Activated T-helper 17 cell treated with anti-CD3 and anti-CD28 coated beads, Interleukin-2, amount 50 U/mL, for 72 hours (primary cell): Measurements from ENCODE around the gene TNFSF10. TPM values are rescaled to one million over a fixed set of nuclear protein-coding genes. Genes with fewer than 3 reads are reported as not detected.
A peak's percentile ranks its signal among the peaks of the same experiment; 100 is the strongest.

Experiments
- ATAC-seq: fragments of 150-1000 bp; cut with Tn5 transposase; replicated peaks from 2 replicates; pipeline ENCODE4 v1.10.0; 2021; ENCODE audit warnings: mild to moderate bottlenecking, moderate library complexity
- H3K27ac Mint-ChIP-seq: one replicate; pipeline ENCODE4 v1.8.0; 2022; ENCODE audit warnings: mixed read lengths
- H3K27me3 Mint-ChIP-seq: one replicate; pipeline ENCODE4 v1.8.0; 2022; ENCODE audit warnings: mixed read lengths
- H3K36me3 Mint-ChIP-seq: one replicate; pipeline ENCODE4 v1.8.0; 2022; ENCODE audit warnings: low read depth, mild to moderate bottlenecking, mixed read lengths
- H3K4me1 Mint-ChIP-seq: one replicate; pipeline ENCODE4 v1.8.0; 2022; ENCODE audit warnings: mixed read lengths
- H3K4me3 Mint-ChIP-seq: one replicate; pipeline ENCODE4 v1.8.0; 2022; ENCODE audit warnings: mild to moderate bottlenecking, mixed read lengths
- H3K9me3 Mint-ChIP-seq: one replicate; pipeline ENCODE4 v1.8.0; 2022; ENCODE audit warnings: mixed read lengths
- total RNA-seq, 2 donors: library from RNA; stranded (reverse); gene quantifications; one replicate each; pipeline ENCODE4 v1.2.3, GENCODE V29; 2022

TNFSF10 gene
- total RNA-seq, 2 donors from 2014 or later: 33.6 to 36.1 TPM

- no peak for ATAC-seq
- Mint-ChIP-seq H3K27ac (no peak overlapping the region), H3K9me3 (no peaks in the 10 kb centered on the region), H3K4me1 (no peaks in the 10 kb centered on the region), H3K36me3 (no peaks in the 10 kb centered on the region), H3K27me3 (peaks cover 11% of the 10 kb centered on the region), H3K4me3 (no peak overlapping the region)
These were observed 52.6 kb downstream of the TNFSF10 start for GRCh38 chr3:172470588-172470987.

- no peak overlapping the region for H3K4me3 Mint-ChIP-seq
- no peaks in the 10 kb centered on the region for H3K36me3 Mint-ChIP-seq
- H3K9me3 Mint-ChIP-seq: no peaks in the 10 kb centered on the region
- H3K4me1 Mint-ChIP-seq: no peaks in the 10 kb centered on the region
- peak; percentile 24 for ATAC-seq
- H3K27ac Mint-ChIP-seq: no peak overlapping the region
- H3K27me3 Mint-ChIP-seq: peaks cover 11% of the 10 kb centered on the region
These were observed 55.9 kb downstream of the TNFSF10 start for GRCh38 chr3:172467170-172467824.

DNA sequence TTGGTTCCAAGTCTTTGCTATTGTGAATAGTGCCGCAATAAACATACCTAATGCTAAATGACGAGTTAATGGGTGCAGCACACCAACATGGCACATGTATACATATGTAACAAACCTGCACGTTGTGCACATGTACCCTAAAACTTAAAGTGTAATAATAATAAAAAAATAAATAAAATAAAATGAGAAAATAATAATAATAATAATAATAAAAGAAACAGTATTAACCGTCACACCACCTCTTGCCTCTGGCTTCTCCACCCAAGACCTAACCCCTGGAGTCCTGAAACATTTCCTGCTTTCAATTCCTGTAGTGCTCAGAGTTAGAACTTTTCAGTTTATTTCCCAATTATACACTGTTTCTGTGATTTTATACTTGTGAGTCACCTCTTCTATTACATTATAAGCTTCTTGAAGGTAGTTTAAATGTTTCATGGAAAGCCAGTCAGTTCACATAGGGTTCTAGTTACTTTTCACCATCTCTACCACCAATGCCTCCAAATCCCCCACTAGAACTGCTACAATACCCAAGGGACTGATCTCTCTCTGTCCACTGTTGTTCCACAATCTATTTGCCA lies 56.6 kb downstream of the TNFSF10 start:
- H3K4me3 Mint-ChIP-seq: no peak overlapping the region
- H3K36me3 Mint-ChIP-seq: no peaks in the 10 kb centered on the region
- H3K27ac Mint-ChIP-seq: no peak overlapping the region
- no peaks in the 10 kb centered on the region for H3K4me1 Mint-ChIP-seq
- H3K9me3 Mint-ChIP-seq: no peaks in the 10 kb centered on the region
- H3K27me3 Mint-ChIP-seq: peaks cover 11% of the 10 kb centered on the region
- ATAC-seq: no peak

DNA sequence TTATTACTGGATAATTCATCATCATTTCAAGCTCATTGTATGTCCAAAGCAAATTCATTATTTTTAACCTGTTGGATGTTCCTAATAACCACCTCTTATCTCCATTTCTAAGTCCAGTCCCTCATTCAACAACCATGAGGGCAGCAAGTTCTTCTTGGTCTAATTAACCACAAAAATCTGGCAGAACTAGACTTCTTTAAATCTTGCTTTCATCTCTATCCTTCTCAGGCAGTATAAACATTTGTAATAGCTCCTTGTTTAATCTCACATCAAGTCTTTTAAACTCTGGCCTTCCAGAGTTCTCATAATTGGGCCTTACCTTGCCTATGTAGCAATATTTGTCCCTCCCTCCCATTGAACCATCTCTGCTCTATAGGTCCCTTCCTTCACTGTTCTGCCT lies 57.9 kb downstream of the TNFSF10 start:
- peaks cover 8% of the 10 kb centered on the region for H3K27me3 Mint-ChIP-seq
- no peaks in the 10 kb centered on the region for H3K4me1 Mint-ChIP-seq
- H3K4me3 Mint-ChIP-seq: no peak overlapping the region
- H3K27ac Mint-ChIP-seq: no peak overlapping the region
- H3K9me3 Mint-ChIP-seq: no peaks in the 10 kb centered on the region
- H3K36me3 Mint-ChIP-seq: no peaks in the 10 kb centered on the region
- no peak for ATAC-seq

- Mint-ChIP-seq H3K27ac (no peak overlapping the region), H3K4me1 (no peaks in the 10 kb centered on the region)
- ATAC-seq: no peak
These were observed 58.9 kb downstream of the TNFSF10 start for GRCh38 chr3:172464306-172464705.

DNA sequence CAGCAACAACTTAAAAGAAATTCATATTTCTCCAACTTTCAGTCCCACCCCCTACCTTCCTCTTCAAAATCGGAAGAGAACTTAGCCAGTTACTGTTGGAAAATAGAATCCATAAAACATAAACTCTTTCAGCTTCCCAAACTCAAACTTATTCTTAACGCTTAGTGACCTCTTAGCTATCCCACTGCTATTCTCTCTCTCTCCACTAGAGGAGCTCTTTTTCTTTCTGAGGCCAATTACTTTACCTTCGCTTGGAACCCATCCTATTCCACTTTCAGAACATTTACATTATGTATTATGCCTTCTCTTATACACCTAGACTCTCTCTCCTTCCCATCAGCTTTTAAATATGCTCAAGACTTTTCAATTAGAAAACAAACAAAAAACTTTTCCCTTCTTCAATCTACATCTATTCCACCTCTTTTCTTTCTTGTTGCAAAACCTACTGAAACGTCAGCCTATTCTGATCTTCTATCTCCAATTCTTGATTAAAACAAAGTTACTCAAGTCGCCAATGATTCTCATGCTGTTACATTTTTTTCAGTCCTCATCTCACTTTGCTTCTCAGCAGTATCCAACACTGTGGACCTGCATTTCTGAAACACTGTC lies 61.6 kb downstream of the TNFSF10 start:
- Mint-ChIP-seq H3K36me3 (no peaks in the 10 kb centered on the region), H3K27me3 (no peaks in the 10 kb centered on the region), H3K9me3 (no peaks in the 10 kb centered on the region), H3K27ac (no peak overlapping the region), H3K4me3 (no peak overlapping the region), H3K4me1 (no peaks in the 10 kb centered on the region)
- peak; percentile 47 for ATAC-seq

More at GRCh38 chr3:172464306-172464705, 58.9 kb downstream of the TNFSF10 start:
- no peaks in the 10 kb centered on the region for H3K9me3 Mint-ChIP-seq
- H3K27me3 Mint-ChIP-seq: peaks cover 8% of the 10 kb centered on the region
- no peaks in the 10 kb centered on the region for H3K36me3 Mint-ChIP-seq
- no peak overlapping the region for H3K4me3 Mint-ChIP-seq

DNA sequence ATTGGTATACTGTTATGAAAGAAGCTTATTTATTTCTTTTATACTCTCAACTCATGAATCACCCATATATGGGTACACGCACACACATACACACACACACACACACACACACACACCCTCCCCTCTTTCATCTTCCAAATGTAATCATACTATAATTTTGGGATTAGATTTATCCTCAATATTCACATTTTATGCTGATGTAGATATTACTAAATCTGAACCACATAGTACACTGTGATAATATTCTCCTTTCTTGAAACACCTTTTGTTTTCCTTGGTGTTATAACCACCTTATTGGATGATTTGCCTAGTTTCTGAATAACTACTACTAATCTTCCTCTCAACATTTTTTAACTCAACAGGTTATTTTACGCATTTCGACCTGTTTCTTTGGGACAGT lies 66.8 kb downstream of the TNFSF10 start:
- Mint-ChIP-seq H3K27ac (no peak overlapping the region), H3K36me3 (no peaks in the 10 kb centered on the region), H3K27me3 (peaks cover 21% of the 10 kb centered on the region), H3K4me1 (no peaks in the 10 kb centered on the region), H3K4me3 (no peak overlapping the region), H3K9me3 (no peaks in the 10 kb centered on the region)
- ATAC-seq: no peak

Other genes with a start within 250 kb of the TNFSF10 start
- gene GHSR, start 75.0 kb downstream of the TNFSF10 start, total RNA-seq: not detected
- 10 to 100 TPM in 1 of 2 donors, 1 to 10 TPM in 1; 6.9 to 18.5 TPM for gene NCEH1, start 187.6 kb upstream of the TNFSF10 start, total RNA-seq
- 10 to 100 TPM; 43.3 to 54.0 TPM for gene ECT2, start 227.3 kb upstream of the TNFSF10 start, total RNA-seq